Neural crest cell (in vitro differentiated cells): Measurements from ENCODE around the gene CCSER2. TPM values are rescaled to one million over a fixed set of nuclear protein-coding genes. Genes with fewer than 3 reads are reported as not detected.

Source experiments
- DNase-seq: peaks from one replicate; pipeline ENCODE4 v3.0.0; 2021; ENCODE audit warnings: low read depth, mixed read lengths, low spot score
- H3K27ac Mint-ChIP-seq: one replicate; pipeline ENCODE4 v1.8.0; 2021; ENCODE audit warnings: mild to moderate bottlenecking, mixed read lengths; ENCODE audit not compliant: unreplicated experiment
- H3K27me3 Mint-ChIP-seq: 2 replicates; pipeline ENCODE4 v1.8.0; 2021; ENCODE audit warnings: low read depth, mild to moderate bottlenecking, mixed read lengths
- H3K36me3 Mint-ChIP-seq: 2 replicates; pipeline ENCODE4 v1.8.0; 2021; ENCODE audit warnings: low read depth, mild to moderate bottlenecking, mixed read lengths
- H3K4me1 Mint-ChIP-seq: 2 replicates; pipeline ENCODE4 v1.8.0; 2021; ENCODE audit warnings: mixed read lengths
- H3K4me3 Mint-ChIP-seq: one replicate; pipeline ENCODE4 v1.8.0; 2021; ENCODE audit warnings: mild to moderate bottlenecking, mixed read lengths
- H3K9me3 Mint-ChIP-seq: 2 replicates; pipeline ENCODE4 v1.8.0; 2021; ENCODE audit warnings: mixed read lengths
- total RNA-seq: library from RNA; stranded (reverse); gene quantifications from 2 replicates; pipeline ENCODE4 v1.2.1, GENCODE V29; 2021
- TF ChIP-seq, protein P1 (sequence below): fragments of 200-600 bp; sonication (generic); conservative IDR thresholded peaks from 2 replicates; pipeline ENCODE4 v1.5.0; 2021; ENCODE audit warnings: antibody characterized with exemption, mild to moderate bottlenecking

Gene CCSER2
- total RNA-seq, 1 donor from 2014 or later = 37.5 TPM

GRCh38 chr10:84355106-84355505, 26.7 kb downstream of the CCSER2 start:
- H3K4me1 Mint-ChIP-seq = peaks cover 31% of the 10 kb centered on the region
- H3K27ac Mint-ChIP-seq = no peak overlapping the region
- TF ChIP-seq, protein P1, sequence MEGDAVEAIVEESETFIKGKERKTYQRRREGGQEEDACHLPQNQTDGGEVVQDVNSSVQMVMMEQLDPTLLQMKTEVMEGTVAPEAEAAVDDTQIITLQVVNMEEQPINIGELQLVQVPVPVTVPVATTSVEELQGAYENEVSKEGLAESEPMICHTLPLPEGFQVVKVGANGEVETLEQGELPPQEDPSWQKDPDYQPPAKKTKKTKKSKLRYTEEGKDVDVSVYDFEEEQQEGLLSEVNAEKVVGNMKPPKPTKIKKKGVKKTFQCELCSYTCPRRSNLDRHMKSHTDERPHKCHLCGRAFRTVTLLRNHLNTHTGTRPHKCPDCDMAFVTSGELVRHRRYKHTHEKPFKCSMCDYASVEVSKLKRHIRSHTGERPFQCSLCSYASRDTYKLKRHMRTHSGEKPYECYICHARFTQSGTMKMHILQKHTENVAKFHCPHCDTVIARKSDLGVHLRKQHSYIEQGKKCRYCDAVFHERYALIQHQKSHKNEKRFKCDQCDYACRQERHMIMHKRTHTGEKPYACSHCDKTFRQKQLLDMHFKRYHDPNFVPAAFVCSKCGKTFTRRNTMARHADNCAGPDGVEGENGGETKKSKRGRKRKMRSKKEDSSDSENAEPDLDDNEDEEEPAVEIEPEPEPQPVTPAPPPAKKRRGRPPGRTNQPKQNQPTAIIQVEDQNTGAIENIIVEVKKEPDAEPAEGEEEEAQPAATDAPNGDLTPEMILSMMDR = no peak
- DNase-seq = no peak
- H3K36me3 Mint-ChIP-seq = no peaks in the 10 kb centered on the region
- H3K9me3 Mint-ChIP-seq = no peaks in the 10 kb centered on the region
- H3K27me3 Mint-ChIP-seq = no peaks in the 10 kb centered on the region
- H3K4me3 Mint-ChIP-seq = no peak overlapping the region

- TF ChIP-seq, protein P1 = no peak
- peaks cover 33% of the 10 kb centered on the region for H3K4me1 Mint-ChIP-seq
- no peak overlapping the region for H3K27ac Mint-ChIP-seq
These were observed 28.5 kb downstream of the CCSER2 start for GRCh38 chr10:84356928-84357327.

GRCh38 chr10:84358743-84359142, 30.4 kb downstream of the CCSER2 start:
- no peak for DNase-seq
- peaks cover 44% of the 10 kb centered on the region for H3K4me1 Mint-ChIP-seq
- H3K36me3 Mint-ChIP-seq = no peaks in the 10 kb centered on the region

More at GRCh38 chr10:84356928-84357327, 28.5 kb downstream of the CCSER2 start:
- no peaks in the 10 kb centered on the region for H3K9me3 Mint-ChIP-seq
- no peak overlapping the region for H3K4me3 Mint-ChIP-seq
- no peak for DNase-seq
- H3K36me3 Mint-ChIP-seq = no peaks in the 10 kb centered on the region
- no peaks in the 10 kb centered on the region for H3K27me3 Mint-ChIP-seq

DNA sequence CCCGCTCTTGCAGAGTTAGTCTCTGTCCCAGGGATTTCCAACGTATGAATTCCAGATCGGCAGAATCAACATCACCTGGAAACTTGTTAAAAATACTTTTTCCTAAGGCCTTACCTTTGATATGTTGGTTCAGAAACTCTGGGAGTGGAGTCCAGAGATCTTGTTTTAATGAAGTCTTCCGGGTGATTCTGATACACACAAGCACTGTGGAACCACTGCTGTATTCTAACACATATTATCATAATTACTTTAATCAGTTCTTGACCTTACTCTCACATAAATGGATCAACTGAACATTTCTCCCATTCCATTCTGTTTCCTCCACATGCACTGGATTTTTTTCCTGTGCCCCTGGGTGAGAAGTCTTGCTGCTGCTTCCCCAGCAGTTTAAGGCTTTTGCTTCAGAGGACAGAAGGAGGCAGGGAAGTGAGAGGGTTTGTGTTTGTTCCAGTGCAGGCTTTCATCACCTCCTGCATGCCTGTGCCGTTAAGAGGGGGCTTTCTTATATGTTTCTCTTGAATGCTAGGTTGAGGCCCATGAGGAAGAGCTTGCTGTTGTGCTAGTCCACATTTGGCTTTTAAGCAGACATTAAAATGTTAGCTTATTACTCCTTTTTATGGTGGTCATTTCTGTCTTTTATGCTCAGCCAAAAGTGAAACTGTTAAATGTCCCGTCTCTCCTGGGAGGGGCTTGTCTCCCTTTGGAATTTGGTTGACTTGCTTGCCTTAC, 32.4 kb downstream of the CCSER2 start:
- H3K4me3 Mint-ChIP-seq = no peak overlapping the region
- TF ChIP-seq, protein P1 = no peak
- H3K4me1 Mint-ChIP-seq = peaks cover 29% of the 10 kb centered on the region
- DNase-seq = no peak
- H3K36me3 Mint-ChIP-seq = no peaks in the 10 kb centered on the region
- no peaks in the 10 kb centered on the region for H3K27me3 Mint-ChIP-seq
- H3K27ac Mint-ChIP-seq = no peak overlapping the region
- H3K9me3 Mint-ChIP-seq = no peaks in the 10 kb centered on the region

More at GRCh38 chr10:84358743-84359142, 30.4 kb downstream of the CCSER2 start:
- Mint-ChIP-seq H3K9me3 (no peaks in the 10 kb centered on the region), H3K4me3 (no peak overlapping the region), H3K27ac (no peak overlapping the region), H3K27me3 (no peaks in the 10 kb centered on the region)
- TF ChIP-seq, protein P1 = no peak

DNA sequence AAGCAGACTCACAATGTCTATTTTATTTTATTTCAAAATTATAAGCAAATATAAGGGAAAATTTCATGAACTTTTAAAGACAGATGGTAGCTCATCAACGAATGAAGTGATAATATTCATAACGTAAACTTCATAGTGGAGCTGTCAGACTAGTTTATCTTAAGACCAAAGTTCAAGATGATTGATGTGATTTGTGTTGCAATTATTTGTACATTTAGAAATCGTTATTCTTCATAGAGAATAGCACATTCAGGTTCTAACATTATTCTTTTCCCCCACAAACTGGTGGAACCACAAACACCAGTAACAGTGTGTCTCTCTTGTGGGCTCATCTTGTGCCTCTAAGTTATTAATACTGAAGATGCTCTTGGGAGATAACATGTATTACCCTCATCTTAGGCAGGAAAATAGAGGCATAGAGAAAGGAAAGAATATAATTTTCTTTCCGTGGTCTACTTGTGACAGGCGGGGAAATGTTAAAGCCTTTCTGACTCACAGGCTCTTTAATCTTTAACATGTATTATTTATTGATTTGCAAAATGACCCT, 37.0 kb downstream of the CCSER2 start:
- no peak for DNase-seq
- no peaks in the 10 kb centered on the region for H3K36me3 Mint-ChIP-seq
- H3K4me3 Mint-ChIP-seq = no peak overlapping the region
- H3K27me3 Mint-ChIP-seq = no peaks in the 10 kb centered on the region
- peaks cover 22% of the 10 kb centered on the region for H3K4me1 Mint-ChIP-seq
- H3K9me3 Mint-ChIP-seq = no peaks in the 10 kb centered on the region
- TF ChIP-seq, protein P1 = no peak
- no peak overlapping the region for H3K27ac Mint-ChIP-seq
